AG09319 (cell line): ENCODE results near the gene ZNF277.

Experiments used
- DNase-seq: peaks from one replicate; pipeline ENCODE4 v3.0.0-alpha.2; 2010; ENCODE audit warnings: low read depth; ENCODE audit errors: extremely low read depth
- TF ChIP-seq, protein P1 (sequence below): IDR thresholded peaks from 2 replicates; pipeline ENCODE4 v1.5.1; 2011; ENCODE audit warnings: low read depth, mild to moderate bottlenecking, inconsistent platforms, low read length, moderate library complexity

Gene ZNF277

DNA sequence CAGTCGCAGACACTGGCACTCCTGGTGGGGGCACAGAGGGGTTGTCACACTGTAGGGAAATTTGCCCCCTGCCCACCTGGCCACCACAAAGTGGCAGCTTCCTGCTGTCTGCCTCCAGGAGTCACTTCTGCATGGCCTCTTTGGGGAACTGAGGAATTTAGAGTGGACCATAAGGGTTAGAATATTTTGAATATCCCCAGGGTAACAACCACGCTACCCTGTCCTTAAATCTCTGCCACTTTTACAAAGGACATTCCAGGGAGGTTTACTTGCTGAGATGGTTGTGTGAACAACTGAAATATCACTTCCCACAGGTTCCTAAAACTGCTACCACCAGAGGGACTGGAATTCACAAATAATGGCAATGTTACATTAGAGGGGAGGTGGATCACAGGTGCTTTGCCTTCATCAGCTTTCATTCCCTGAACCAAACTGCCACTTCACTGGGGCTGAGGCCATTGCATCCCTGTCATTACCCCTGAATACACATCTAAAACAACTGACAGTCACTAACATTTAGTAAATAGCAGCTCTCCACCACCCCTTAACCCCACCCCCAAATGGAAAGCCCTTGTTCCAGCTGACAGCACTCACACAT lies 155.7 kb downstream of the ZNF277 start:
- DNase-seq: no peak
- TF ChIP-seq, protein P1, sequence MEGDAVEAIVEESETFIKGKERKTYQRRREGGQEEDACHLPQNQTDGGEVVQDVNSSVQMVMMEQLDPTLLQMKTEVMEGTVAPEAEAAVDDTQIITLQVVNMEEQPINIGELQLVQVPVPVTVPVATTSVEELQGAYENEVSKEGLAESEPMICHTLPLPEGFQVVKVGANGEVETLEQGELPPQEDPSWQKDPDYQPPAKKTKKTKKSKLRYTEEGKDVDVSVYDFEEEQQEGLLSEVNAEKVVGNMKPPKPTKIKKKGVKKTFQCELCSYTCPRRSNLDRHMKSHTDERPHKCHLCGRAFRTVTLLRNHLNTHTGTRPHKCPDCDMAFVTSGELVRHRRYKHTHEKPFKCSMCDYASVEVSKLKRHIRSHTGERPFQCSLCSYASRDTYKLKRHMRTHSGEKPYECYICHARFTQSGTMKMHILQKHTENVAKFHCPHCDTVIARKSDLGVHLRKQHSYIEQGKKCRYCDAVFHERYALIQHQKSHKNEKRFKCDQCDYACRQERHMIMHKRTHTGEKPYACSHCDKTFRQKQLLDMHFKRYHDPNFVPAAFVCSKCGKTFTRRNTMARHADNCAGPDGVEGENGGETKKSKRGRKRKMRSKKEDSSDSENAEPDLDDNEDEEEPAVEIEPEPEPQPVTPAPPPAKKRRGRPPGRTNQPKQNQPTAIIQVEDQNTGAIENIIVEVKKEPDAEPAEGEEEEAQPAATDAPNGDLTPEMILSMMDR: no peak

DNA sequence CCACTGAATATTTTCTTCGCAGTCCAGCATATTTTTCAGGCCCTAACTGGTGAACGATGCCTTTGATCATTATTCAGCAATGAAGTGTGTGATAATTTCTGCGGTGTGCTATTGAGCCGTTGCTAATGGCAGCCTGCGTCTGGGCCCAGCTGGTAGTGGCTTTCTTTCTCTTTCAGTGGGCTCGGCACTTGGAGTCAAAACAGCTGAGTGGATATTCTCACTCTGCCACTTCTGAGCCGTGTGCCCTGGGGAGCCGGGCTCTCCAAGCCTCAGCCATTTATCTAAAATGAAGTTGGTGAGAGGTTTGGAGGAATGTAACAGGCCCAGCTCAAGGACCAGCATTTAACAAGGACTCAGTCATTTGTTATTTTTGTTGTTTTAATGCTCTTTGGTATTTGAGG lies 156.2 kb downstream of the ZNF277 start:
- TF ChIP-seq, protein P1: no peak
- no peak for DNase-seq

DNA sequence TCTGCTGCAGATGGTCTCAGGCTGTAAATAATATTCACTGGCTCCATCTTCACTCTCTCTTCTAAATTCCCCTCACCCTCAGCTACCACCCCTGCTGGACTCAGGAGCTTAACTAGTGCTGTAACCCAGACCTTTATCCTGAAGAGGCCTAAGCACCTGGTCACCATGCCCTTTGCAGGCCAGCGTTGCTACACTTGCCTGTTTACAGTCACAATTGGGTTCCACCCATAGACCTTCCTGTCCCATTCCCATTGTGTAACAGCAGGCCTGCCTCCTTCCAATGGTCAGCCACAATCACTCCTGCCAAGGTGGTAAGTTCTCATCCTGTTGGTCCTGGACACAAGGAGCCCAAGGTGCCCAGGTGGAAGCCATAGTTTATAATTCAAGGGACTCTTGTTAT lies 157.9 kb downstream of the ZNF277 start:
- no peak for DNase-seq
- TF ChIP-seq, protein P1: no peak

DNA sequence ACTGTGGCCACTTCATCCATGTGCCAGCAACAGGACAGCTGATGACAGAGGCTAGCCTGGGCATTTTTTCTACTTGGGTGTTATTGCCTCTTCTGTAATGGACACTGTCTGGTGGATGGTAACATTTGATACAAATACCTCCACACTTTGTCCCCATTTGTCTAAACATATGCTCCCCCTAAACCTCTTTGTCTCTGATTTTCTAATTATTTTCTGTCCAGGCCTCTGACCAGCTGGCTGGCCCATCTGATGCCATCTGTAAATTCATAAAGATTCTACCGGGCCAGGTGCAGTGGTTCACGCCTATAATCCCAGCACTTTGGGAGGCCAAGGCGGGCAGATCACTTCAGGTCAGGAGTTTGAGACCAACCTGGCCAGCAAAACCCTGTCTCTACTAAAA lies 159.1 kb downstream of the ZNF277 start:
- TF ChIP-seq, protein P1: no peak
- no peak for DNase-seq

DNA sequence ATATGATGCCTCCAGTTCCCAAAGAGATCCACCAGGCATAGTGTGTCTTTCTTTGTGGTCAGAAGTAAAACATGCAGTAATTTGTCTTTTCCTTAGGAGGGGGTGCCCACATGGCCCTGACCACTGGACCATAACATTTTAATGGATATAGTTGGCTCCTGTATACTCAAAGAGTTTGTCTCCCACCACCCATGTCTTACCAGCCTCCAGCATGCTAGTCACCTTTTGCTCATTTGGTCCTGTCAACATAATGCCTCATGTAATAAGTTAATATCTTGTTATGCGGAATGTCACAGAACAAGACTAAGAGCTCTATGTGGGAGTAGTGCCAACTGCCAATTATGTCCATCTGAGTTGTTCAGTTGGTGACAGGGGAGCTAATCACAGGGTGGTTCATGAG lies 160.4 kb downstream of the ZNF277 start:
- TF ChIP-seq, protein P1: no peak
- no peak for DNase-seq

DNA sequence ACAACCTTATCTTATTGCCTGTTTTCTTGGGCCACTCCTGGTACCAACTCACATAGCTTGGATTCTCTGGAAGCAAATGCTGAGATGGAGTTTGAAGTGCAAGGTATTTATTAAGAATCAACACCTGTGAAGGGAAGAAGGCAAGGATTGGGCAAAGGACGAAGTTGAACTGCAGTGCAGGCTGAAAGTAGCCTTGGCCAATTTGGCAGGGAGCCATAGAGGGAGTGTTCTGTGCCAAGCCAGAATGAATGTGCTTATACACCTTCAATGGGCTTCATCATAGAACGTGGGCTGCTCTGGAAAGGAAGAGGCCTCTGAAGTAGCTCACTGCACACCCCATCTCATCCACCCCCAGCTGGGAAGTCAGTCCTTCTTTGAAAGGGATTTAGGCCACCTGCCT lies 163.9 kb downstream of the ZNF277 start:
- no peak for DNase-seq
- TF ChIP-seq, protein P1: no peak

DNA sequence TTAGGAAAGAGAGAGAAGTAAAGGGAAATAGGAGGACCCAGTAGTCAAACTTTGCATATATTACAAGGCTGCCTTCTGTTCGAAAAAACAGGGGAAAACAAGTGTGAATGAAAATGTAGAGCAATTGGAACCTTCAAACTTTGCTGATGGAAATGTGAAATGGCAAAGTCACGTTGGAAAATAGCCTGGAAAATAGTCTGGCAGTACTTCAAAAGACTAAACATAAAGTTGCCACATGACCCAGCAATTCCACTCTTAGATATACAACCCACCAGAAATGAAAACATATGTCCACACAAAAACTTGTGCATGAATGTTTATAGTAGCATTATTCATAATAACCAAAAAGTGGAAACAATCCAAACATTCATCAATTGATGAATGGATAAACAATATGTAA lies 165.2 kb downstream of the ZNF277 start:
- TF ChIP-seq, protein P1: no peak
- no peak for DNase-seq
